ENCODE results near the gene SORBS2. TPM values are rescaled to one million over a fixed set of nuclear protein-coding genes. Genes with fewer than 3 reads are reported as not detected.

SORBS2 gene
- total RNA-seq, 2 experiments from 2014 or later, result not detected

GRCh38 chr4:185721190-185722028 lies 90.6 kb downstream of the SORBS2 start:
- H3K36me3 Mint-ChIP-seq (ENCODE audit: low read depth), result no peaks in the 10 kb centered on the region
- H3K9me3 Mint-ChIP-seq, result no peaks in the 10 kb centered on the region
- intact Hi-C loops (cut with DNase I, micrococcal nuclease), result no loop called here
- no peak overlapping the region for H3K4me3 Mint-ChIP-seq
- TF ChIP-seq, protein P1, sequence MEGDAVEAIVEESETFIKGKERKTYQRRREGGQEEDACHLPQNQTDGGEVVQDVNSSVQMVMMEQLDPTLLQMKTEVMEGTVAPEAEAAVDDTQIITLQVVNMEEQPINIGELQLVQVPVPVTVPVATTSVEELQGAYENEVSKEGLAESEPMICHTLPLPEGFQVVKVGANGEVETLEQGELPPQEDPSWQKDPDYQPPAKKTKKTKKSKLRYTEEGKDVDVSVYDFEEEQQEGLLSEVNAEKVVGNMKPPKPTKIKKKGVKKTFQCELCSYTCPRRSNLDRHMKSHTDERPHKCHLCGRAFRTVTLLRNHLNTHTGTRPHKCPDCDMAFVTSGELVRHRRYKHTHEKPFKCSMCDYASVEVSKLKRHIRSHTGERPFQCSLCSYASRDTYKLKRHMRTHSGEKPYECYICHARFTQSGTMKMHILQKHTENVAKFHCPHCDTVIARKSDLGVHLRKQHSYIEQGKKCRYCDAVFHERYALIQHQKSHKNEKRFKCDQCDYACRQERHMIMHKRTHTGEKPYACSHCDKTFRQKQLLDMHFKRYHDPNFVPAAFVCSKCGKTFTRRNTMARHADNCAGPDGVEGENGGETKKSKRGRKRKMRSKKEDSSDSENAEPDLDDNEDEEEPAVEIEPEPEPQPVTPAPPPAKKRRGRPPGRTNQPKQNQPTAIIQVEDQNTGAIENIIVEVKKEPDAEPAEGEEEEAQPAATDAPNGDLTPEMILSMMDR (IDR thresholded peaks at IDR 0.05), result no peak
- no peaks in the 10 kb centered on the region for H3K36me3 ChIP-seq (ENCODE audit: insufficient read depth, low read length)
- DNase-seq, result no peak
- no peaks in the 10 kb centered on the region for H3K4me1 ChIP-seq (ENCODE audit: insufficient read depth, low read length)
- H3K27me3 ChIP-seq (ENCODE audit: control insufficient read depth in 1 of 2, insufficient read depth in 2 of 2, low read length in 2 of 2), result no peaks in the 10 kb centered on the region
- no peak for ATAC-seq (ENCODE audit: poor library complexity)
- peaks cover 2% of the 10 kb centered on the region for H3K27me3 Mint-ChIP-seq
- H3K4me1 Mint-ChIP-seq (ENCODE audit: low read depth), result no peaks in the 10 kb centered on the region
- H3K4me3 ChIP-seq (ENCODE audit: low read length), result no peak overlapping the region
- no peak overlapping the region for H3K27ac Mint-ChIP-seq
- ChIA-PET POLR2A (no interaction called here), CTCF (no interaction called here)
- no peak overlapping the region for H3K27ac ChIP-seq (ENCODE audit: low read depth in 1 of 2, low read length in 2 of 2)
- H3K9me3 ChIP-seq (ENCODE audit: control insufficient read depth in 1 of 2, insufficient read depth in 1 of 2, low read length in 2 of 2), result no peaks in the 10 kb centered on the region

DNA sequence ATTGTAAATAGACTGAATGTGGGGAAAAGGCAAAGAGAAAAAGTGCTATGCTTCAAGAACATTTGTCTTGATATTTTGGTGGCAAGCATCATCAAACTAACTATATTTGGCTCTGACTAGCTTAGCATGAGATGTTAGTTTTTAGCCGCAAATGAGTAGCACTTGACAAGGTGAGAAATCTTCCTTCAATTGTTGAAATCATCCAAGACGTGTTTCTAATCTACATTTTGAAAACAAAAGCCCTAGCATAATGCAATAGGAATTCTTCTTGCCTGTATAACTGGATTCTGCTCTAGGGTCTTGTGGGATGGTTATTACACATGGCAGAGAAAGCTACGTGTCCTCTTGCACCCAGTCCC lies 92.5 kb downstream of the SORBS2 start:
- no peak overlapping the region for H3K27ac Mint-ChIP-seq
- no peaks in the 10 kb centered on the region for H3K9me3 Mint-ChIP-seq
- H3K27me3 Mint-ChIP-seq, result peaks cover 7% of the 10 kb centered on the region
- Histone ChIP-seq H3K9me3 (ENCODE audit: control insufficient read depth in 1 of 2, insufficient read depth in 1 of 2, low read length in 2 of 2) (no peaks in the 10 kb centered on the region), H3K27ac (ENCODE audit: low read depth in 1 of 2, low read length in 2 of 2) (no peak overlapping the region), H3K4me3 (ENCODE audit: low read length) (no peak overlapping the region), H3K36me3 (ENCODE audit: insufficient read depth, low read length) (no peaks in the 10 kb centered on the region), H3K4me1 (ENCODE audit: insufficient read depth, low read length) (no peaks in the 10 kb centered on the region), H3K27me3 (ENCODE audit: control insufficient read depth in 1 of 2, insufficient read depth in 2 of 2, low read length in 2 of 2) (no peaks in the 10 kb centered on the region)
- ATAC-seq (ENCODE audit: poor library complexity), result no peak
- H3K4me1 Mint-ChIP-seq (ENCODE audit: low read depth), result no peaks in the 10 kb centered on the region
- intact Hi-C loops (cut with DNase I, micrococcal nuclease), result no loop called here
- no peaks in the 10 kb centered on the region for H3K36me3 Mint-ChIP-seq (ENCODE audit: low read depth)
- no peak overlapping the region for H3K4me3 Mint-ChIP-seq
- POLR2A ChIA-PET, result no interaction called here
- TF ChIP-seq, protein P1 (IDR thresholded peaks at IDR 0.05), result no peak
- CTCF ChIA-PET, result no interaction called here
- no peak for DNase-seq

GRCh38 chr4:185718578-185719499 lies 93.2 kb downstream of the SORBS2 start:
- no peak overlapping the region for H3K4me3 Mint-ChIP-seq
- POLR2A ChIA-PET, result no interaction called here
- H3K4me1 Mint-ChIP-seq (ENCODE audit: low read depth), result no peaks in the 10 kb centered on the region

More at GRCh38 chr4:185718578-185719499, 93.2 kb downstream of the SORBS2 start:
- H3K27ac ChIP-seq (ENCODE audit: low read depth in 1 of 2, low read length in 2 of 2), result no peak overlapping the region
- no peaks in the 10 kb centered on the region for H3K9me3 Mint-ChIP-seq
- ATAC-seq (ENCODE audit: poor library complexity) (no peak), DNase-seq (no peak)
- intact Hi-C loops (cut with DNase I, micrococcal nuclease), result no loop called here
- no peaks in the 10 kb centered on the region for H3K4me1 ChIP-seq (ENCODE audit: insufficient read depth, low read length)
- no peaks in the 10 kb centered on the region for H3K36me3 ChIP-seq (ENCODE audit: insufficient read depth, low read length)
- H3K27ac Mint-ChIP-seq, result no peak overlapping the region
- no peak overlapping the region for H3K4me3 ChIP-seq (ENCODE audit: low read length)
- TF ChIP-seq, protein P1 (IDR thresholded peaks at IDR 0.05), result no peak
- H3K9me3 ChIP-seq (ENCODE audit: control insufficient read depth in 1 of 2, insufficient read depth in 1 of 2, low read length in 2 of 2), result no peaks in the 10 kb centered on the region
- CTCF ChIA-PET, result no interaction called here
- H3K27me3 ChIP-seq (ENCODE audit: control insufficient read depth in 1 of 2, insufficient read depth in 2 of 2, low read length in 2 of 2), result no peaks in the 10 kb centered on the region
- H3K27me3 Mint-ChIP-seq, result peaks cover 13% of the 10 kb centered on the region
- H3K36me3 Mint-ChIP-seq (ENCODE audit: low read depth), result no peaks in the 10 kb centered on the region
